Measurements from ENCODE around the gene FGR.
"Not testable (repeated sequence)": the region's sequence is repeated elsewhere in the genome, so short reads cannot be mapped to it uniquely, and the experiment has no call there.

GRCh38 chr1:27627733-27628132 is 7.3 kb downstream of the FGR start:
- TF ChIP-seq EZH2 (IDR thresholded peaks at IDR 0.05; ENCODE audit: insufficient read depth, poor library complexity, severe bottlenecking); EZH2phosphoT487 (IDR thresholded peaks at IDR 0.05; ENCODE audit: insufficient read depth, low read depth): not testable (repeated sequence)

All from GM23248 (cell line).